Lower leg skin (tissue), 4 donors: ENCODE results near the gene CCDC47. TPM values are rescaled to one million over a fixed set of nuclear protein-coding genes. Genes with fewer than 3 reads are reported as not detected.

Source experiments
- DNase-seq, 2 donors: peaks; one replicate each; pipeline ENCODE4 v3.0.0-alpha.2; 2019; ENCODE audit warnings: low spot score in 2 of 2
- H3K4me3 ChIP-seq: fragments of 200-600 bp; sonication (generic); 2 replicates; pipeline ENCODE4 v1.5.1; 2017; ENCODE audit warnings: mild to moderate bottlenecking, low read depth; ENCODE audit not compliant: poor library complexity, severe bottlenecking
- CTCF ChIP-seq, 3 donors: fragments of 450-650 bp; IDR thresholded peaks; one replicate each; pipeline ENCODE4 v1.5.1; 2016; ENCODE audit warnings: antibody characterized with exemption in 3 of 3, mild to moderate bottlenecking in 3 of 3, moderate library complexity in 2 of 3
- POLR2A ChIP-seq, 2 donors: fragments of 450-650 bp; IDR thresholded peaks; one replicate each; pipeline ENCODE4 v1.6.1; 2016 to 2017; ENCODE audit warnings: antibody characterized with exemption in 2 of 2, mild to moderate bottlenecking in 1 of 2, moderate library complexity in 1 of 2
- WGBS, 2 donors: methylation state at CpG; one replicate each; pipeline ENCODE4 v1.1.5; 2018; 5-methylcytosine and 5-hydroxymethylcytosine counted together
- intact Hi-C: fragments of 100-400 bp; cut with DNase I; formaldehyde crosslinking; loops from one replicate; pipeline ENCODE4 v1.15.0; 2023; ENCODE audit warnings: low total_unique reads
- total RNA-seq, 4 donors: library from RNA; depleted of rRNA; stranded (reverse); fragments of >200 nt; gene quantifications; one replicate each; pipeline ENCODE4 v1.1.0, GENCODE V29; 2016

CCDC47 gene
- total RNA-seq, 4 donors from 2014 or later, result 48.7 to 71.9 (median 59.5) TPM

DNA sequence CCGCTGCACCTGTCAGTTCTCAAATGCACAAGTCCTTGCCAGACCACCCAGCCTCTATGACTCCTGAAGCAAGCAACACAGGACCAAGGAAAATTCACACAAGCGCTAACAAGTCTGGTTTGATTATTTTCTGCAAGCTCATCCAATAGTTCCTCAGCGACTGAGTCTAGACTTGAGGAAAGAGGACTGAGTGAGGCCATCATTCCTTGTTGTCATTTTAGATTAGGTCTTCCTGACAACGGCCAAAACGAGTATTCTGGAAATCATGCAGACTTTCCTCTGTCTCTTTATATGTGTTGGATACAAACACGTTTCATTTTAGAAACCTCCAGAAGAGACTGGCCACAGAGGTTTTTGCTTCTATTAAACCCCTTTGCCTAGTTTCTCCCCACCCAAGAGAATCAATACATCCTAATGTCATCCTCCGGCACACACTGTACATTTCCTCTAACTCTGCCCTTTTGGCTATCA is 561 bp downstream of the CCDC47 start:
- intact Hi-C loops, result no loop called here
- no peak for DNase-seq
- 3 to 5% methylated on average over 7 of the region's 7 CpGs for WGBS, 2 donors
- H3K4me3 ChIP-seq, result peak overlapping the region; percentile 74
- no peak for TF ChIP-seq CTCF (IDR thresholded peaks at IDR 0.05)
- no peak for TF ChIP-seq POLR2A (IDR thresholded peaks at IDR 0.05)

GRCh38 chr17:63768433-63768832 is 5.0 kb downstream of the CCDC47 start:
- intact Hi-C loops, result no loop called here
- no peak overlapping the region for H3K4me3 ChIP-seq
- 90 to 91% methylated on average over 7 of the region's 7 CpGs for WGBS, 2 donors
- TF ChIP-seq CTCF (IDR thresholded peaks at IDR 0.05) (no peak), POLR2A (IDR thresholded peaks at IDR 0.05) (no peak)
- DNase-seq, result no peak

DNA sequence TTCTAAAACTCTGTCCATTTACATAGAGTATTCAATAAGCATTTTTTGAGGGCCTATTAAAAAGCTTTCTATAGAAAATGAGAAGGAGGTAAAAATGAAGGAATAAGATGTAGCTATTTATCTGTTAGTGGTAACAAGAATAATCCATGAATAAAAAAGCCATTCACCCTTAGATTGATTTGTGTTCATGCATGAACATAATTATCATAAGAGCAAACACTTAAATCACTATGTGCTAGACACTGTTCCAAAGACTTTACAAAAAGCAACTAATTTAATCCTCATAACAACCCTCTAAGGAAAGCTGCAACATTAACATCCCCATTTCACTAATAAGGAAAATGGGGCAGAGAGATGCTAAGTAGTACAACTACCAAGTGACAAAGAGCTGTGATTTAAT is 6.6 kb downstream of the CCDC47 start:
- DNase-seq, result no peak
- TF ChIP-seq POLR2A (IDR thresholded peaks at IDR 0.05) (no peak), CTCF (IDR thresholded peaks at IDR 0.05) (no peak)
- intact Hi-C loops, result no loop called here
- no peak overlapping the region for H3K4me3 ChIP-seq

GRCh38 chr17:63764716-63765115 is 8.7 kb downstream of the CCDC47 start:
- H3K4me3 ChIP-seq, result no peak overlapping the region
- 57 to 63% methylated on average over 4 of the region's 4 CpGs for WGBS, 2 donors
- intact Hi-C loops, result no loop called here
- no peak for DNase-seq
- no peak for TF ChIP-seq CTCF (IDR thresholded peaks at IDR 0.05)
- no peak for TF ChIP-seq POLR2A (IDR thresholded peaks at IDR 0.05)

GRCh38 chr17:63762161-63763078 is 11.0 kb downstream of the CCDC47 start:
- no peak overlapping the region for H3K4me3 ChIP-seq
- no peak for TF ChIP-seq CTCF (IDR thresholded peaks at IDR 0.05)
- no peak for TF ChIP-seq POLR2A (IDR thresholded peaks at IDR 0.05)
- no peak for DNase-seq
- intact Hi-C loops, result no loop called here
- 83 to 89% methylated on average over 5 of the region's 5 CpGs for WGBS, 2 donors
